ENCODE results near the gene PHACTR3. TPM values are rescaled to one million over a fixed set of nuclear protein-coding genes. Genes with fewer than 3 reads are reported as not detected.

PHACTR3 gene
- total RNA-seq, 1 donor from 2014 or later, result not detected

DNA sequence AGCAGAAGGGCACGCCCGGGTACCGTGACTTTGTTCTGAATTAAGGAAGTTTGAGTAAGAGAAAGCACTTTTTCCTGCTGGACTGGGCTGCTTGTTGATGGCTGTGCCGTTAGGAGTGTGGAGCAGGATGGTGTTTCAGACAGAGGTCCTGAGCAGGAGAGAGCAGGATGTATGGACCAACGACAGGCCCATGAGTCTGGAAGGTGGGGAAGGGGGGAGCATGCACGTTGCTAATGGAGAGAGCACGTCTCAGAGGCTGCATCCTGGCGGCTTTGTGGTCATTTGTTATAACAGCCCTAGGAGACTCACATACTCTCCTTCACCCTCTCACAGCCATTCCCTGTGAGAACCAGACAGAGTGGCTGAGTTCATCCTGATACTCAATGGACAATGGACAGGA is 56.8 kb downstream of the PHACTR3 start:
- Mint-ChIP-seq H3K36me3 (ENCODE audit: low read depth) (peaks cover 4% of the 10 kb centered on the region), H3K27ac (ENCODE audit: unreplicated experiment) (no peak overlapping the region), H3K9me3 (ENCODE audit: low read depth) (peaks cover 25% of the 10 kb centered on the region), H3K4me1 (ENCODE audit: low read depth) (no peaks in the 10 kb centered on the region), H3K4me3 (ENCODE audit: unreplicated experiment) (no peak overlapping the region), H3K27me3 (ENCODE audit: low read depth) (peaks cover 10% of the 10 kb centered on the region)
- TF ChIP-seq CTCF (IDR thresholded peaks at IDR 0.05), result no peak
- no peak for DNase-seq (ENCODE audit: low spot score)

GRCh38 chr20:59661621-59662020 is 57.3 kb downstream of the PHACTR3 start:
- H3K9me3 Mint-ChIP-seq (ENCODE audit: low read depth), result peaks cover 23% of the 10 kb centered on the region
- H3K4me1 Mint-ChIP-seq (ENCODE audit: low read depth), result no peaks in the 10 kb centered on the region
- peaks cover 14% of the 10 kb centered on the region for H3K27me3 Mint-ChIP-seq (ENCODE audit: low read depth)

DNA sequence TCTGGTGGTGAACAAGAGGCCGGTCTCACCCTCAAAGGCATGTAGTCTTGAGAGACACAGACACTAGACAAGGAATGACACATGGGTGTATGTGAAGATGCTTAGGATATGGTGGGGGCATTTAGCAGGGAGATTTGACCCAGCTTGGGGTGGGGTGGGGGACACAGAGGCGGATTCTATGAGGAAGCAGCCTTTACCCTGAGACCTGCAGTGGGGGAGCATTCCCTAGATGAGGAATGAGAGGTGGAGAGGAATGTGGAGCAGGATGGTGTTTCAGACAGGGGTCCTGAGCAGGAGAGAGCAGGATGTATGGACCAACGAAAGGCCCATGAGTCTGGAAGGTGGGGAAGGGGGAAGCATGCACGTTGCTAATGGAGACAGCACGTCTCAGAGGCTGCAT is 57.8 kb downstream of the PHACTR3 start:
- TF ChIP-seq CTCF (IDR thresholded peaks at IDR 0.05), result no peak

More at GRCh38 chr20:59661621-59662020, 57.3 kb downstream of the PHACTR3 start:
- no peak overlapping the region for H3K4me3 Mint-ChIP-seq (ENCODE audit: unreplicated experiment)
- no peak for TF ChIP-seq CTCF (IDR thresholded peaks at IDR 0.05)
- peaks cover 4% of the 10 kb centered on the region for H3K36me3 Mint-ChIP-seq (ENCODE audit: low read depth)
- H3K27ac Mint-ChIP-seq (ENCODE audit: unreplicated experiment), result no peak overlapping the region
- DNase-seq (ENCODE audit: low spot score), result no peak

DNA sequence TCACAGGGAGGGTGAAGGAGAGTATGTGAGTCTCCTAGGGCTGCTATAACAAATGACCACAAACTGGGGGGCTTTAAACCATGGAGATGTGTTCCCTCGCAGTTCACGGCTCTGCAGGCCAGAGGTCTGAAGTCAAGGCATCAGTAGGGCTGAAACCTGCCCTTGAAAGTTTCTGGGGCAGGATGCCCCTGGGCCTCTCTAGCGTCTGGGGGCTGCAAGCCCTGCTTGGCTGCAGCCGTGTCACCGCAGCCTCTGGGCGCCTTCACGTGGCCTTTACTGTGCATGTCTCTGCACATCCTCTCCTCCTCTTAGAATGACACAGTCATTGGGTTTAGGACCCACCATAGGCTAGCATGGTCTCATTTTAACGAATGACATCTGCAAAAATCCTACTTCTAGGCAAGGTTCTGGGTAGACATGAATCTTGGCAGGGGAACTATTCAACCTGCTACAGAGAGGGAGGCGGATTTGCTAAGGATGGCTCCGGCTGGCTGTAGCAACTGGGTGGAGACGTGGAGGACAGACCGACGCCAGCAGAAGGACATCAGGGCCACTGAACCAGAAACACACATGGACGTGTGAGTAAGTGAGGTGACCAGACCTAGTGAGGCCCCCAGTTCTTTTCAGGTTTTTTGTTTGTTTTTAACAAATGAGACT is 58.6 kb downstream of the PHACTR3 start:
- H3K36me3 Mint-ChIP-seq (ENCODE audit: low read depth), result no peaks in the 10 kb centered on the region
- H3K9me3 Mint-ChIP-seq (ENCODE audit: low read depth), result peaks cover 12% of the 10 kb centered on the region
- H3K27me3 Mint-ChIP-seq (ENCODE audit: low read depth), result peaks cover 14% of the 10 kb centered on the region
- H3K4me3 Mint-ChIP-seq (ENCODE audit: unreplicated experiment), result no peak overlapping the region
- no peak for TF ChIP-seq CTCF (IDR thresholded peaks at IDR 0.05)
- H3K27ac Mint-ChIP-seq (ENCODE audit: unreplicated experiment), result no peak overlapping the region
- DNase-seq (ENCODE audit: low spot score), result no peak
- no peaks in the 10 kb centered on the region for H3K4me1 Mint-ChIP-seq (ENCODE audit: low read depth)

More for the DNA sequence above, 57.8 kb downstream of the PHACTR3 start:
- H3K36me3 Mint-ChIP-seq (ENCODE audit: low read depth), result peaks cover 4% of the 10 kb centered on the region
- H3K4me3 Mint-ChIP-seq (ENCODE audit: unreplicated experiment), result no peak overlapping the region
- H3K27ac Mint-ChIP-seq (ENCODE audit: unreplicated experiment), result no peak overlapping the region
- H3K4me1 Mint-ChIP-seq (ENCODE audit: low read depth), result no peaks in the 10 kb centered on the region
- H3K9me3 Mint-ChIP-seq (ENCODE audit: low read depth), result peaks cover 19% of the 10 kb centered on the region
- H3K27me3 Mint-ChIP-seq (ENCODE audit: low read depth), result peaks cover 14% of the 10 kb centered on the region
- DNase-seq (ENCODE audit: low spot score), result no peak

DNA sequence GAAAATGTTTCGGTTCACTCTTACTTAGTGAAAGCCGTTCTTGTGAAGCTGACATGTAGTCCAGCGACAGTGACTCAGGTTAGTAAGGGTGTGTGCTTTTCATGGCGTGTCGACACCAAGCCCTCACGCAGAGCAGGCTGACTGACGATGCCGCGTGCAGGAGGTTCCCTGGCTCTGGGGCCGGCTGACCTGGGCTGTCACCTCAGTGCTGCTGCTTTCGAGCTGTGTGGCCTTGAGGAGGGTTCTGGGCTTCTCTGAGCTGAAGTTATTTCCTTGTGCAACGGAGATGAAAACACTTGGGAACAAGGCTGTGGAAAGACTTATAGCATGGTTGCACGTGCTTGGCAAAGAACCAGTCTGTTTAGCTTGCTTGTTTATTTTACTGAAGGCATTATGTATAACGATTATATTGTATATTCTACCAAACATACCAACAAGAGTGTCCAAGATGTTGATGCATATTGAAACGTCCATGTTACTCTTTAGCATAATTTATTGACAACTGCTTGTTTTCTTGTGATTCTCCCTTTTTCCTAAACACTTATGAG is 59.2 kb downstream of the PHACTR3 start:
- peaks cover 14% of the 10 kb centered on the region for H3K27me3 Mint-ChIP-seq (ENCODE audit: low read depth)
- no peak overlapping the region for H3K27ac Mint-ChIP-seq (ENCODE audit: unreplicated experiment)
- H3K4me3 Mint-ChIP-seq (ENCODE audit: unreplicated experiment), result no peak overlapping the region
- peaks cover 8% of the 10 kb centered on the region for H3K9me3 Mint-ChIP-seq (ENCODE audit: low read depth)
- TF ChIP-seq CTCF (IDR thresholded peaks at IDR 0.05), result no peak
- no peaks in the 10 kb centered on the region for H3K36me3 Mint-ChIP-seq (ENCODE audit: low read depth)
- no peaks in the 10 kb centered on the region for H3K4me1 Mint-ChIP-seq (ENCODE audit: low read depth)
- DNase-seq (ENCODE audit: low spot score), result no peak
